ENCODE results near the gene ZMYND19. TPM values are rescaled to one million over a fixed set of nuclear protein-coding genes. Genes with fewer than 3 reads are reported as not detected.

The ZMYND19 gene
- total RNA-seq, 1 experiment from 2014 or later, result 79.2 TPM

DNA sequence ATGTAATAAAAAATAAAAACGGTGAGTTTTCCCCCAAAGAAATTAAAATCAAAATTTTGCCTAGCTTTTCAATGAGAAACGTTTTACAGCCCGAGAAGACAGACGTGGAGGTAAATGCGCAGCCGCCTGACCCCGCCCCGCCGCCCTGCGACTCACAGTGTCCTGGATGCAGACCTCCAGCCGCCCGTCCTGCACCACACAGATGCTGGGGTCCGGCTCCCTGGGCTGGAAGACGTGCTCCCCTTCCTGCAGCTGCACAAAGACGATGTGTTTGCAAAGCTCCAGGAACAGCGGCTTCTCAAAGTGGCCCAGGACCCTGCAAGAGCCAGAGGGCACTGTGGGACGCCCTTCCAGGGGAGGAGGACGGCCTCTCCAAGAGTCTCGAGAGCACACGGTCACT lies 47.8 kb downstream of the ZMYND19 start:
- DNase-seq, result no peak
- Histone ChIP-seq H3K27me3 (ENCODE audit: insufficient read depth, low read length) (no peaks in the 10 kb centered on the region), H3K79me2 (ENCODE audit: insufficient read depth, low read length) (no peaks in the 10 kb centered on the region), H3K14ac (ENCODE audit: insufficient read depth, low read length) (no peak overlapping the region), H3K4me1 (ENCODE audit: insufficient read depth, low read length) (no peaks in the 10 kb centered on the region), H3K4ac (ENCODE audit: low read depth, low read length) (no peak overlapping the region), H4K8ac (replicated peaks; ENCODE audit: insufficient read length, low read depth, low read length) (no peak overlapping the region), H3K56ac (ENCODE audit: insufficient read length, low read depth, low read length) (no peak overlapping the region), H3K27ac (ENCODE audit: insufficient read length, low read depth, low read length) (no peak overlapping the region), H3T11ph (ENCODE audit: low read length) (no peak overlapping the region), H3K79me1 (ENCODE audit: insufficient read depth, low read depth, low read length, poor library complexity, severe bottlenecking) (no peaks in the 10 kb centered on the region), H3K23me2 (ENCODE audit: insufficient read length, low read depth, low read length, poor library complexity, severe bottlenecking) (peaks cover 2% of the 10 kb centered on the region), H2AFZ (ENCODE audit: low read length) (no peak overlapping the region), H4K91ac (ENCODE audit: insufficient read length, low read depth, low read length) (no peak overlapping the region), H4K20me1 (ENCODE audit: control insufficient read depth, insufficient read depth, insufficient read length) (no peaks in the 10 kb centered on the region), H3K4me2 (ENCODE audit: insufficient read depth, insufficient read length, low read length) (no peak overlapping the region), H2AK5ac (ENCODE audit: insufficient read length, low read length) (no peak overlapping the region), H2BK20ac (ENCODE audit: low read depth, low read length, poor library complexity, severe bottlenecking) (no peak overlapping the region), H4K5ac (ENCODE audit: insufficient read length, low read depth, low read length) (no peak overlapping the region), H3K23ac (ENCODE audit: insufficient read length, low read depth, low read length) (no peak overlapping the region), H2BK15ac (ENCODE audit: low read depth, low read length) (no peak overlapping the region), H2BK12ac (ENCODE audit: insufficient read length, low read depth, low read length) (no peak overlapping the region), H2BK120ac (ENCODE audit: low read depth, low read length, poor library complexity, severe bottlenecking) (no peak overlapping the region), H3K9me3 (ENCODE audit: control insufficient read depth, low read depth, low read length) (no peaks in the 10 kb centered on the region), H3K9ac (ENCODE audit: extremely low read depth, insufficient read length, low read length) (no peak overlapping the region), H3K18ac (ENCODE audit: insufficient read length, low read depth, low read length) (no peak overlapping the region), H2BK5ac (ENCODE audit: insufficient read length, low read length) (no peak overlapping the region)
- H3K27me3 Mint-ChIP-seq (ENCODE audit: low read depth), result no peaks in the 10 kb centered on the region; the same call in 1 of the 2 replicates
- H3K4me3 Mint-ChIP-seq, result no peak overlapping the region
- peaks cover 0 to 4% of the 10 kb centered on the region in 2 experiments; a peak in 1 of 4 replicates for H3K4me1 Mint-ChIP-seq
- no peak overlapping the region for H3K27ac Mint-ChIP-seq
- WGBS (ENCODE audit: extremely low coverage, insufficient read length, low lambda C conversion rate), result no CpG with 5 or more reads among the region's 20 CpGs
- H3K36me3 Mint-ChIP-seq (ENCODE audit: insufficient read depth in 1 of 3, low read depth in 3 of 3), result peaks cover 10 to 17% (median 16%) of the 10 kb centered on the region in 3 experiments
- TF ChIP-seq, protein P1, sequence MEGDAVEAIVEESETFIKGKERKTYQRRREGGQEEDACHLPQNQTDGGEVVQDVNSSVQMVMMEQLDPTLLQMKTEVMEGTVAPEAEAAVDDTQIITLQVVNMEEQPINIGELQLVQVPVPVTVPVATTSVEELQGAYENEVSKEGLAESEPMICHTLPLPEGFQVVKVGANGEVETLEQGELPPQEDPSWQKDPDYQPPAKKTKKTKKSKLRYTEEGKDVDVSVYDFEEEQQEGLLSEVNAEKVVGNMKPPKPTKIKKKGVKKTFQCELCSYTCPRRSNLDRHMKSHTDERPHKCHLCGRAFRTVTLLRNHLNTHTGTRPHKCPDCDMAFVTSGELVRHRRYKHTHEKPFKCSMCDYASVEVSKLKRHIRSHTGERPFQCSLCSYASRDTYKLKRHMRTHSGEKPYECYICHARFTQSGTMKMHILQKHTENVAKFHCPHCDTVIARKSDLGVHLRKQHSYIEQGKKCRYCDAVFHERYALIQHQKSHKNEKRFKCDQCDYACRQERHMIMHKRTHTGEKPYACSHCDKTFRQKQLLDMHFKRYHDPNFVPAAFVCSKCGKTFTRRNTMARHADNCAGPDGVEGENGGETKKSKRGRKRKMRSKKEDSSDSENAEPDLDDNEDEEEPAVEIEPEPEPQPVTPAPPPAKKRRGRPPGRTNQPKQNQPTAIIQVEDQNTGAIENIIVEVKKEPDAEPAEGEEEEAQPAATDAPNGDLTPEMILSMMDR (conservative IDR thresholded peaks at IDR 0.05), result no peak
- H3K9me3 Mint-ChIP-seq, result peaks cover 18 to 20% of the 10 kb centered on the region in 2 experiments

All from H9 (cell line).